ENCODE results near the gene KCNC2.

The KCNC2 gene

GRCh38 chr12:75115748-75116147 is 93.9 kb downstream of the KCNC2 start:
- H3K4me3 ChIP-seq (ENCODE audit: low read length): no peak overlapping the region
- no peak overlapping the region for H3K9ac ChIP-seq (ENCODE audit: low read length)
- H3K36me3 ChIP-seq (ENCODE audit: control insufficient read depth, insufficient read depth, low read length, severe bottlenecking): no peaks in the 10 kb centered on the region
- no peaks in the 10 kb centered on the region for H3K4me1 ChIP-seq (ENCODE audit: control insufficient read depth, insufficient read depth, low read length)
- no peak for DNase-seq (ENCODE audit: low read depth)
- no peaks in the 10 kb centered on the region for H3K9me3 ChIP-seq (ENCODE audit: control insufficient read depth, low read length)
- H3K27me3 ChIP-seq (replicated peaks; ENCODE audit: control insufficient read depth, insufficient read depth, low read length): peaks cover 9% of the 10 kb centered on the region

- Histone ChIP-seq H3K9me3 (ENCODE audit: control insufficient read depth, low read length) (no peaks in the 10 kb centered on the region), H3K4me3 (ENCODE audit: low read length) (no peak overlapping the region), H3K36me3 (ENCODE audit: control insufficient read depth, insufficient read depth, low read length, severe bottlenecking) (no peaks in the 10 kb centered on the region), H3K27me3 (replicated peaks; ENCODE audit: control insufficient read depth, insufficient read depth, low read length) (no peaks in the 10 kb centered on the region), H3K4me1 (ENCODE audit: control insufficient read depth, insufficient read depth, low read length) (no peaks in the 10 kb centered on the region), H3K9ac (ENCODE audit: low read length) (no peak overlapping the region)
- no peak for DNase-seq (ENCODE audit: low read depth)
Observed at GRCh38 chr12:75103822-75104221, 105.8 kb downstream of the KCNC2 start.

GRCh38 chr12:75101781-75102180 is 107.9 kb downstream of the KCNC2 start:
- H3K36me3 ChIP-seq (ENCODE audit: control insufficient read depth, insufficient read depth, low read length, severe bottlenecking): no peaks in the 10 kb centered on the region
- no peaks in the 10 kb centered on the region for H3K9me3 ChIP-seq (ENCODE audit: control insufficient read depth, low read length)
- H3K27me3 ChIP-seq (replicated peaks; ENCODE audit: control insufficient read depth, insufficient read depth, low read length): no peaks in the 10 kb centered on the region
- H3K4me1 ChIP-seq (ENCODE audit: control insufficient read depth, insufficient read depth, low read length): no peaks in the 10 kb centered on the region
- no peak for DNase-seq (ENCODE audit: low read depth)
- H3K9ac ChIP-seq (ENCODE audit: low read length): no peak overlapping the region
- no peak overlapping the region for H3K4me3 ChIP-seq (ENCODE audit: low read length)

- H3K4me3 ChIP-seq (ENCODE audit: low read length): no peak overlapping the region
- H3K27me3 ChIP-seq (replicated peaks; ENCODE audit: control insufficient read depth, insufficient read depth, low read length): no peaks in the 10 kb centered on the region
- DNase-seq (ENCODE audit: low read depth): no peak
- no peaks in the 10 kb centered on the region for H3K9me3 ChIP-seq (ENCODE audit: control insufficient read depth, low read length)
- no peaks in the 10 kb centered on the region for H3K36me3 ChIP-seq (ENCODE audit: control insufficient read depth, insufficient read depth, low read length, severe bottlenecking)
- no peaks in the 10 kb centered on the region for H3K4me1 ChIP-seq (ENCODE audit: control insufficient read depth, insufficient read depth, low read length)
- no peak overlapping the region for H3K9ac ChIP-seq (ENCODE audit: low read length)
Observed at GRCh38 chr12:75099210-75099609, 110.4 kb downstream of the KCNC2 start.

GRCh38 chr12:75097003-75097402 is 112.6 kb downstream of the KCNC2 start:
- Histone ChIP-seq H3K4me1 (ENCODE audit: control insufficient read depth, insufficient read depth, low read length) (no peaks in the 10 kb centered on the region), H3K4me3 (ENCODE audit: low read length) (no peak overlapping the region), H3K9ac (ENCODE audit: low read length) (no peak overlapping the region), H3K27me3 (replicated peaks; ENCODE audit: control insufficient read depth, insufficient read depth, low read length) (no peaks in the 10 kb centered on the region), H3K36me3 (ENCODE audit: control insufficient read depth, insufficient read depth, low read length, severe bottlenecking) (no peaks in the 10 kb centered on the region), H3K9me3 (ENCODE audit: control insufficient read depth, low read length) (no peaks in the 10 kb centered on the region)
- DNase-seq (ENCODE audit: low read depth): peak; percentile 6

- Histone ChIP-seq H3K4me1 (ENCODE audit: control insufficient read depth, insufficient read depth, low read length) (peaks cover 9% of the 10 kb centered on the region), H3K9ac (ENCODE audit: low read length) (no peak overlapping the region), H3K27me3 (replicated peaks; ENCODE audit: control insufficient read depth, insufficient read depth, low read length) (no peaks in the 10 kb centered on the region), H3K36me3 (ENCODE audit: control insufficient read depth, insufficient read depth, low read length, severe bottlenecking) (no peaks in the 10 kb centered on the region), H3K4me3 (ENCODE audit: low read length) (no peak overlapping the region), H3K9me3 (ENCODE audit: control insufficient read depth, low read length) (no peaks in the 10 kb centered on the region)
- peak; percentile 26 for DNase-seq (ENCODE audit: low read depth)
Observed at GRCh38 chr12:75087654-75088053, 122.0 kb downstream of the KCNC2 start.

- no peaks in the 10 kb centered on the region for H3K9me3 ChIP-seq (ENCODE audit: control insufficient read depth, low read length)
- no peak overlapping the region for H3K9ac ChIP-seq (ENCODE audit: low read length)
- no peaks in the 10 kb centered on the region for H3K36me3 ChIP-seq (ENCODE audit: control insufficient read depth, insufficient read depth, low read length, severe bottlenecking)
- H3K27me3 ChIP-seq (replicated peaks; ENCODE audit: control insufficient read depth, insufficient read depth, low read length): no peaks in the 10 kb centered on the region
- peaks cover 9% of the 10 kb centered on the region for H3K4me1 ChIP-seq (ENCODE audit: control insufficient read depth, insufficient read depth, low read length)
- DNase-seq (ENCODE audit: low read depth): peak; percentile 86
- no peak overlapping the region for H3K4me3 ChIP-seq (ENCODE audit: low read length)
Observed at GRCh38 chr12:75086091-75087038, 123.3 kb downstream of the KCNC2 start.

- Histone ChIP-seq H3K9me3 (ENCODE audit: control insufficient read depth, low read length) (no peaks in the 10 kb centered on the region), H3K27me3 (replicated peaks; ENCODE audit: control insufficient read depth, insufficient read depth, low read length) (peaks cover 7% of the 10 kb centered on the region), H3K4me1 (ENCODE audit: control insufficient read depth, insufficient read depth, low read length) (peaks cover 8% of the 10 kb centered on the region), H3K36me3 (ENCODE audit: control insufficient read depth, insufficient read depth, low read length, severe bottlenecking) (no peaks in the 10 kb centered on the region), H3K9ac (ENCODE audit: low read length) (no peak overlapping the region), H3K4me3 (ENCODE audit: low read length) (no peak overlapping the region)
- DNase-seq (ENCODE audit: low read depth): no peak
Observed at GRCh38 chr12:75081305-75081704, 128.3 kb downstream of the KCNC2 start.

- H3K9me3 ChIP-seq (ENCODE audit: control insufficient read depth, low read length): no peaks in the 10 kb centered on the region
- H3K4me3 ChIP-seq (ENCODE audit: low read length): no peak overlapping the region
- peaks cover 7% of the 10 kb centered on the region for H3K27me3 ChIP-seq (replicated peaks; ENCODE audit: control insufficient read depth, insufficient read depth, low read length)
- no peak for DNase-seq (ENCODE audit: low read depth)
- H3K36me3 ChIP-seq (ENCODE audit: control insufficient read depth, insufficient read depth, low read length, severe bottlenecking): no peaks in the 10 kb centered on the region
- H3K4me1 ChIP-seq (ENCODE audit: control insufficient read depth, insufficient read depth, low read length): peaks cover under 1% of the 10 kb centered on the region
- H3K9ac ChIP-seq (ENCODE audit: low read length): no peak overlapping the region
Observed at GRCh38 chr12:75080582-75080981, 129.1 kb downstream of the KCNC2 start.

GRCh38 chr12:75065482-75065881 is 144.2 kb downstream of the KCNC2 start:
- no peaks in the 10 kb centered on the region for H3K36me3 ChIP-seq (ENCODE audit: control insufficient read depth, insufficient read depth, low read length, severe bottlenecking)
- no peak for DNase-seq (ENCODE audit: low read depth)
- H3K4me3 ChIP-seq (ENCODE audit: low read length): no peak overlapping the region
- H3K9ac ChIP-seq (ENCODE audit: low read length): no peak overlapping the region
- H3K27me3 ChIP-seq (replicated peaks; ENCODE audit: control insufficient read depth, insufficient read depth, low read length): peaks cover 3% of the 10 kb centered on the region
- no peaks in the 10 kb centered on the region for H3K9me3 ChIP-seq (ENCODE audit: control insufficient read depth, low read length)
- no peaks in the 10 kb centered on the region for H3K4me1 ChIP-seq (ENCODE audit: control insufficient read depth, insufficient read depth, low read length)

GRCh38 chr12:75062691-75063090 is 146.9 kb downstream of the KCNC2 start:
- H3K4me1 ChIP-seq (ENCODE audit: control insufficient read depth, insufficient read depth, low read length): no peaks in the 10 kb centered on the region
- H3K27me3 ChIP-seq (replicated peaks; ENCODE audit: control insufficient read depth, insufficient read depth, low read length): no peaks in the 10 kb centered on the region
- H3K4me3 ChIP-seq (ENCODE audit: low read length): no peak overlapping the region
- no peaks in the 10 kb centered on the region for H3K9me3 ChIP-seq (ENCODE audit: control insufficient read depth, low read length)
- H3K9ac ChIP-seq (ENCODE audit: low read length): no peak overlapping the region
- no peak for DNase-seq (ENCODE audit: low read depth)
- no peaks in the 10 kb centered on the region for H3K36me3 ChIP-seq (ENCODE audit: control insufficient read depth, insufficient read depth, low read length, severe bottlenecking)
